ENCODE measurements around the gene FAAP100. TPM values are rescaled to one million over a fixed set of nuclear protein-coding genes. Genes with fewer than 3 reads are reported as not detected.

The FAAP100 gene
- total RNA-seq, 1 experiment from 2014 or later, result 34.0 TPM

- no TSS peak for BruUV-seq (replicated peaks)
- no peak overlapping the region for H2AFZ ChIP-seq
- H3K4me3 ChIP-seq, result no peak overlapping the region
- no peak overlapping the region for H3K27ac ChIP-seq
- no peaks in the 10 kb centered on the region for H3K9me2 ChIP-seq (ENCODE audit: insufficient read depth)
- intact Hi-C loops (cut with micrococcal nuclease; ENCODE audit: unreplicated experiment), result no loop called here
- no peaks in the 10 kb centered on the region for H3K9me3 ChIP-seq (ENCODE audit: insufficient read depth, low read depth)
- H3K4me1 ChIP-seq (replicated peaks; ENCODE audit: insufficient read depth), result no peaks in the 10 kb centered on the region
- H3K4me2 ChIP-seq, result no peak overlapping the region
- H3K36me3 ChIP-seq (ENCODE audit: low read depth), result no peaks in the 10 kb centered on the region
- H3F3A ChIP-seq (ENCODE audit: insufficient read depth, low read depth), result no peaks in the 10 kb centered on the region
- TF ChIP-seq CTCF (conservative IDR thresholded peaks at IDR 0.05) (no peak), EZH2 (IDR thresholded peaks at IDR 0.05; ENCODE audit: low read depth) (no peak)
- DNase-seq, result no peak
- no peaks in the 10 kb centered on the region for H3K27me3 ChIP-seq (ENCODE audit: insufficient read depth, low read depth)
- ChIA-PET CTCF (interaction anchor here (0.7 kb wide), 1 partner anchor 433 kb away, joined by 13 read pairs; no protein-coding TSS in a partner anchor), POLR2A (ENCODE audit: unreplicated experiment) (no interaction called here)
- no peaks in the 10 kb centered on the region for H3K79me2 ChIP-seq (ENCODE audit: low read depth)
- no peaks in the 10 kb centered on the region for H4K20me1 ChIP-seq (ENCODE audit: insufficient read depth)
Measured at GRCh38 chr17:81535480-81536298, 16.5 kb downstream of the FAAP100 start.

GRCh38 chr17:81535007-81535328 is 17.2 kb downstream of the FAAP100 start:
- POLR2A ChIA-PET (ENCODE audit: unreplicated experiment), result no interaction called here
- intact Hi-C loops (cut with micrococcal nuclease; ENCODE audit: unreplicated experiment), result no loop called here
- Histone ChIP-seq H3K4me2 (no peak overlapping the region), H3K27ac (no peak overlapping the region), H3K79me2 (ENCODE audit: low read depth) (no peaks in the 10 kb centered on the region), H2AFZ (no peak overlapping the region), H3K9me2 (ENCODE audit: insufficient read depth) (no peaks in the 10 kb centered on the region), H3K4me1 (replicated peaks; ENCODE audit: insufficient read depth) (no peaks in the 10 kb centered on the region), H3K4me3 (no peak overlapping the region), H3K9me3 (ENCODE audit: insufficient read depth, low read depth) (no peaks in the 10 kb centered on the region), H3K36me3 (ENCODE audit: low read depth) (no peaks in the 10 kb centered on the region), H3F3A (ENCODE audit: insufficient read depth, low read depth) (no peaks in the 10 kb centered on the region), H4K20me1 (ENCODE audit: insufficient read depth) (no peaks in the 10 kb centered on the region), H3K27me3 (ENCODE audit: insufficient read depth, low read depth) (no peaks in the 10 kb centered on the region)
- CTCF ChIA-PET, result no interaction called here
- TF ChIP-seq EZH2 (IDR thresholded peaks at IDR 0.05; ENCODE audit: low read depth) (no peak), CTCF (conservative IDR thresholded peaks at IDR 0.05) (no peak)
- no TSS peak for BruUV-seq (replicated peaks)
- DNase-seq, result no peak

- ChIA-PET CTCF (no interaction called here), POLR2A (ENCODE audit: unreplicated experiment) (no interaction called here)
- no peaks in the 10 kb centered on the region for H4K20me1 ChIP-seq (ENCODE audit: insufficient read depth)
- no peak for DNase-seq
- H3K4me3 ChIP-seq, result no peak overlapping the region
- H3K79me2 ChIP-seq (ENCODE audit: low read depth), result no peaks in the 10 kb centered on the region
- H3F3A ChIP-seq (ENCODE audit: insufficient read depth, low read depth), result no peaks in the 10 kb centered on the region
- no peak overlapping the region for H3K4me2 ChIP-seq
- H3K27me3 ChIP-seq (ENCODE audit: insufficient read depth, low read depth), result no peaks in the 10 kb centered on the region
- no peaks in the 10 kb centered on the region for H3K4me1 ChIP-seq (replicated peaks; ENCODE audit: insufficient read depth)
- no peaks in the 10 kb centered on the region for H3K36me3 ChIP-seq (ENCODE audit: low read depth)
- no peak overlapping the region for H3K27ac ChIP-seq
- H3K9me3 ChIP-seq (ENCODE audit: insufficient read depth, low read depth), result no peaks in the 10 kb centered on the region
- H3K9me2 ChIP-seq (ENCODE audit: insufficient read depth), result no peaks in the 10 kb centered on the region
- TF ChIP-seq CTCF (conservative IDR thresholded peaks at IDR 0.05) (no peak), EZH2 (IDR thresholded peaks at IDR 0.05; ENCODE audit: low read depth) (no peak)
- intact Hi-C loops (cut with micrococcal nuclease; ENCODE audit: unreplicated experiment), result no loop called here
- no TSS peak for BruUV-seq (replicated peaks)
- no peak overlapping the region for H2AFZ ChIP-seq
Measured at GRCh38 chr17:81534157-81535006, 17.8 kb downstream of the FAAP100 start.
